Ramos (cell line): ENCODE measurements around the gene SRPK1.
"Not testable (repeated sequence)": the region's sequence is repeated elsewhere in the genome, so short reads cannot be mapped to it uniquely, and the experiment has no call there.

Source experiments
- in situ Hi-C: fragments of 300-500 bp; cut with MboI; formaldehyde crosslinking; loops from one replicate; pipeline ENCODE4 v1.14.3; 2022; ENCODE audit warnings: low sequenced_read_pairs; ENCODE audit not compliant: unreplicated experiment

Gene SRPK1

GRCh38 chr6:35920793-35921732 lies at the start of gene SRPK1:
SRPK1 (minus strand) TSS chr6:35921098; CDS start chr6:35921056, 42 bp downstream.
- in situ Hi-C loops, result no loop called here

GRCh38 chr6:35970181-35970580 lies 49.3 kb upstream of the SRPK1 start:
- in situ Hi-C loops, result no loop called here

GRCh38 chr6:35969646-35970045 lies 48.7 kb upstream of the SRPK1 start:
- in situ Hi-C loops, result no loop called here

GRCh38 chr6:35968821-35969220 lies 47.9 kb upstream of the SRPK1 start:
- in situ Hi-C loops, result no loop called here

GRCh38 chr6:35967076-35967774 lies 46.3 kb upstream of the SRPK1 start:
- in situ Hi-C loops, result no loop called here

- in situ Hi-C loops, result no loop called here
These were observed 42.1 kb upstream of the SRPK1 start for GRCh38 chr6:35962779-35963560.

GRCh38 chr6:35960187-35960586 lies 39.3 kb upstream of the SRPK1 start:
- in situ Hi-C loops, result no loop called here

GRCh38 chr6:35955970-35956369 lies 35.1 kb upstream of the SRPK1 start:
- in situ Hi-C loops, result no loop called here

GRCh38 chr6:35955521-35955920 lies 34.6 kb upstream of the SRPK1 start:
- in situ Hi-C loops, result no loop called here

GRCh38 chr6:35955071-35955470 lies 34.2 kb upstream of the SRPK1 start:
- in situ Hi-C loops, result no loop called here

- in situ Hi-C loops, result no loop called here
These were observed 33.4 kb upstream of the SRPK1 start for GRCh38 chr6:35954333-35954732.

GRCh38 chr6:35948725-35949124 lies 27.8 kb upstream of the SRPK1 start:
- in situ Hi-C loops, result no loop called here

GRCh38 chr6:35945650-35946025 lies 24.7 kb upstream of the SRPK1 start:
- in situ Hi-C loops, result no loop called here

GRCh38 chr6:35943390-35943789 lies 22.5 kb upstream of the SRPK1 start:
- in situ Hi-C loops, result no loop called here

GRCh38 chr6:35942355-35942754 lies 21.5 kb upstream of the SRPK1 start:
- in situ Hi-C loops, result no loop called here

GRCh38 chr6:35941170-35941569 lies 20.3 kb upstream of the SRPK1 start:
- in situ Hi-C loops, result not testable (repeated sequence)

GRCh38 chr6:35940014-35940413 lies 19.1 kb upstream of the SRPK1 start:
- in situ Hi-C loops, result not testable (repeated sequence)

GRCh38 chr6:35939259-35939658 lies 18.4 kb upstream of the SRPK1 start:
- in situ Hi-C loops, result not testable (repeated sequence)

- in situ Hi-C loops, result no loop called here
These were observed 15.9 kb upstream of the SRPK1 start for GRCh38 chr6:35936681-35937359.

GRCh38 chr6:35935469-35935868 lies 14.6 kb upstream of the SRPK1 start:
- in situ Hi-C loops, result no loop called here
